Pancreas (tissue), 10 donors: ENCODE results near the gene LINGO1. TPM values are rescaled to one million over a fixed set of nuclear protein-coding genes. Genes with fewer than 3 reads are reported as not detected.

Source experiments
- ATAC-seq, 4 donors: fragments of 200-7000 bp; cut with Tn5 transposase; one replicate each; pipeline versions ENCODE4 v1.8.0 to v1.9.1; 2020; ENCODE audit warnings: mild to moderate bottlenecking in 4 of 4, moderate library complexity in 4 of 4
- DNase-seq, 6 donors: peaks; one replicate each; pipeline ENCODE4 v3.0.0-alpha.2; 2020
- FAIRE-seq: peaks from 2 replicates; lab custom pipeline; 2012; peaks lifted over from hg19 to GRCh38; lab: Jason Lieb, UNC
- H3K27ac ChIP-seq, 4 donors: fragments of 200-600 bp; sonication (generic); 1 replicate in 3 of 4; 2 replicates in 1 of 4; pipeline versions ENCODE4 v1.5.0 to v1.8.0; 2020
- H3K27me3 ChIP-seq, 4 donors: fragments of 200-600 bp; one replicate each; pipeline ENCODE4 v1.8.0; 2021
- H3K36me3 ChIP-seq, 3 donors: fragments of 200-600 bp; sonication (generic) in 1 of 3; one replicate each; pipeline versions ENCODE4 v1.5.0 to v1.8.0; 2020 to 2021
- H3K4me1 ChIP-seq, 3 donors: fragments of 200-600 bp; one replicate each; pipeline ENCODE4 v1.8.0; 2021
- H3K4me3 ChIP-seq, 4 donors: fragments of 200-600 bp; sonication (generic) in 2 of 4; one replicate each; pipeline versions ENCODE4 v1.5.0 to v1.8.0; 2020 to 2021
- H3K9me3 ChIP-seq, 4 donors: fragments of 200-600 bp; one replicate each; pipeline ENCODE4 v1.8.0; 2021
- CTCF ChIP-seq, 4 donors: fragments of 200-600 bp; sonication (generic) in 3 of 4; IDR thresholded peaks; one replicate each; pipeline versions ENCODE4 v1.5.0 to v1.8.0; 2021; ENCODE audit warnings: antibody characterized with exemption in 4 of 4
- WGBS, 2 donors: extraction: QIAGEN DNeasy Blood & Tissue Kit; methylation state at CpG; one replicate each; pipeline ENCODE4 v1.1.7; 2013; 5-methylcytosine and 5-hydroxymethylcytosine counted together
- intact Hi-C, 3 donors: fragments of 100-400 bp; cut with DNase I; formaldehyde crosslinking; loops; one replicate each; pipeline versions ENCODE4 v1.11.1 to v1.14.2; 2022
- polyA plus RNA-seq, 2 donors: library from polyadenylated mRNA; stranded (reverse); fragments of 200-250 nt; gene quantifications; one replicate each; pipeline ENCODE4 v1.2.3, GENCODE V29; 2013
- total RNA-seq, 6 donors: library from RNA; stranded (reverse); fragmentation: NEBNext Ultra II Directional in 4 of 6; extraction: Animal tissue kit (Norgen Biotek cat#: 25700) in 4 of 6; gene quantifications; one replicate each; pipeline versions ENCODE4 v1.2.1 to v1.2.4, GENCODE V29; 2021 to 2023
- donor health status: healthy with polysubstance abuse.
- donor health status: DM: no; HTN: no; CAD: no; lungs with moderate emphysema.
- donor health status: DM: no; HTN: no; CAD: no.
- donor health status: control.
- donor health status: control.
- donor health status: Bipolar disorder and iron deficiency.
- donor health status: DM: yes; HTN: yes; CAD: no.
- donor health status: DM: no; HTN: no; CAD: no.
- donor health status: DM: no; HTN: no; CAD: no.
- donor health status: DM: yes; HTN: yes; CAD: no.

LINGO1 gene
- total and polyA plus RNA-seq, 8 donors = 0.80 to 3.0 (median 1.7) TPM

- H3K27me3 ChIP-seq = no peaks in the 10 kb centered on the region
- H3K27ac ChIP-seq = no peak overlapping the region
- TF ChIP-seq CTCF (IDR thresholded peaks at IDR 0.05) = no peak
- 70 to 73% methylated on average over 9 of the region's 9 CpGs for WGBS, 2 donors
- ATAC-seq (no peak), DNase-seq (no peak), FAIRE-seq (no peak)
- intact Hi-C loops = no loop called here
- no peaks in the 10 kb centered on the region for H3K36me3 ChIP-seq
- H3K4me1 ChIP-seq = no peaks in the 10 kb centered on the region
- no peak overlapping the region for H3K4me3 ChIP-seq
- H3K9me3 ChIP-seq = no peaks in the 10 kb centered on the region
These were observed 22.0 kb downstream of the LINGO1 start for GRCh38 chr15:77610731-77611130.

GRCh38 chr15:77609558-77609957, 23.2 kb downstream of the LINGO1 start:
- intact Hi-C loops = loop anchor here in 1 of 3 donors (10.0 kb wide), 1 partner anchor 65 kb away; no protein-coding TSS in a partner anchor
- DNase-seq (no peak), FAIRE-seq (no peak), ATAC-seq (no peak)
- Histone ChIP-seq H3K36me3 (no peaks in the 10 kb centered on the region), H3K27ac (no peak overlapping the region), H3K4me1 (no peaks in the 10 kb centered on the region), H3K9me3 (no peaks in the 10 kb centered on the region), H3K4me3 (no peak overlapping the region), H3K27me3 (no peaks in the 10 kb centered on the region)
- no peak for TF ChIP-seq CTCF (IDR thresholded peaks at IDR 0.05)
- 67 to 70% methylated on average over 3 of the region's 3 CpGs for WGBS, 2 donors

GRCh38 chr15:77608774-77609173, 23.9 kb downstream of the LINGO1 start:
- H3K27me3 ChIP-seq = no peaks in the 10 kb centered on the region
- no peak for TF ChIP-seq CTCF (IDR thresholded peaks at IDR 0.05)
- no peaks in the 10 kb centered on the region for H3K9me3 ChIP-seq
- FAIRE-seq (no peak), ATAC-seq (no peak), DNase-seq (no peak)
- H3K27ac ChIP-seq = no peak overlapping the region
- intact Hi-C loops = loop anchor here in 1 of 3 donors (10.0 kb wide), 1 partner anchor 64 kb away; no protein-coding TSS in a partner anchor
- no peaks in the 10 kb centered on the region for H3K36me3 ChIP-seq
- no peak overlapping the region for H3K4me3 ChIP-seq
- 77 to 85% methylated on average over 6 of the region's 6 CpGs for WGBS, 2 donors
- no peaks in the 10 kb centered on the region for H3K4me1 ChIP-seq

GRCh38 chr15:77607894-77608261, 24.8 kb downstream of the LINGO1 start:
- DNase-seq = no peak

More at GRCh38 chr15:77607894-77608261, 24.8 kb downstream of the LINGO1 start:
- no peak for ATAC-seq
- Histone ChIP-seq H3K36me3 (no peaks in the 10 kb centered on the region), H3K4me1 (no peaks in the 10 kb centered on the region), H3K9me3 (no peaks in the 10 kb centered on the region), H3K4me3 (no peak overlapping the region), H3K27ac (no peak overlapping the region), H3K27me3 (no peaks in the 10 kb centered on the region)
- intact Hi-C loops = loop anchor here in 1 of 3 donors (10.0 kb wide), 1 partner anchor 63 kb away; no protein-coding TSS in a partner anchor
- no peak for TF ChIP-seq CTCF (IDR thresholded peaks at IDR 0.05)
- FAIRE-seq = no peak
- 85 to 88% methylated on average over 5 of the region's 5 CpGs for WGBS, 2 donors
